Stimulated activated naive CD8-positive, alpha-beta T cell treated with anti-CD3 and anti-CD28 coated beads, Interleukin-15, Interleukin-2, amounts not matched to agents 100 ng/mL and 50 ng/mL, for 24 hours (primary cell): ENCODE measurements around the gene METTL9.
"Not testable (repeated sequence)": the region's sequence is repeated elsewhere in the genome, so short reads cannot be mapped to it uniquely, and the experiment has no call there.

Experiments
- H3K27ac Mint-ChIP-seq: one replicate; pipeline ENCODE4 v1.8.0; 2021; ENCODE audit warnings: mild to moderate bottlenecking, mixed read lengths
- H3K27me3 Mint-ChIP-seq: one replicate; pipeline ENCODE4 v1.8.0; 2021; ENCODE audit warnings: mixed read lengths
- H3K36me3 Mint-ChIP-seq: one replicate; pipeline ENCODE4 v1.8.0; 2021; ENCODE audit warnings: low read depth, mixed read lengths
- H3K4me1 Mint-ChIP-seq: one replicate; pipeline ENCODE4 v1.8.0; 2021; ENCODE audit warnings: low read depth, mixed read lengths
- H3K4me3 Mint-ChIP-seq: one replicate; pipeline ENCODE4 v1.8.0; 2021; ENCODE audit warnings: mild to moderate bottlenecking, mixed read lengths
- H3K9me3 Mint-ChIP-seq: one replicate; pipeline ENCODE4 v1.8.0; 2021; ENCODE audit warnings: mixed read lengths

METTL9 gene

DNA sequence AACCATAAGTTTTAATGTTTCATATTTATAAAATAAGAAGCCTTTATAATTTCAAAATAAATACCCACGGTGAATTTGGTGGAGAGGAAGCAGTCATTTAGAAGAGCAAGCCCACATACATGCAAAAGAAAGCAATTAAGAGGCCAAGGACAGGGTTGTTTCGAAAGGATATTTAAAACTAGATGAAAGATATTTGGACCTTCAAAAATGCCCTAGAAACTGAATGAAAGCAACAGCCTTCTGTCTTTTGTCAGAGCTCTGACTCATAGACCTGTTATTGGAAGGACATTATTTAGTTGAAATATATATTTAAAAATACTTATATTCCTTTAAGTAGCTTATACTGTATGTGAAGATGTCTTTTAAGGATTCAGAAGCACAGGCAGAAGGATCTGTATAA, 8.6 kb upstream of the METTL9 start:
- Mint-ChIP-seq H3K4me1 (no peaks in the 10 kb centered on the region), H3K9me3 (no peaks in the 10 kb centered on the region), H3K36me3 (no peaks in the 10 kb centered on the region), H3K4me3 (no peak overlapping the region), H3K27me3 (no peaks in the 10 kb centered on the region), H3K27ac (no peak overlapping the region)

DNA sequence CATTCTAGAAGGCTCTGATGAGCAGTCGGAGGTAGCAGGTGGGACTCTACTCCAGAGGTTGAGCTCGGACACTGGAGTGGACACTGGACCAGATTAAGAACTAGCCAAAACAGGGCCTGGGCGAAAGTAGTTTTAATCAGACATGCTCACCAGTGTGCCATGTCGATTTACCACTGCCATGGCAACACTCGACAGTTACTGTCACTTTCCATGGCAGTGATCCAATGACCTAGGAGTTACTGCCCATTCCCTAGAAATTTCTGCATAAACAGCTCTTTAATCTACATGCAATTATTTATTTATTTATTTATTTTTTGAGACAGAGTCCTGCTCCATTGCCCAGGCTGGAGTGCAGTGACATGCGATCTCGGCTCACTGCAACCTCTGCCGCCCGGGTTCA, 7.2 kb upstream of the METTL9 start:
- Mint-ChIP-seq H3K4me3 (no peak overlapping the region), H3K4me1 (peaks cover 5% of the 10 kb centered on the region), H3K36me3 (no peaks in the 10 kb centered on the region), H3K27ac (no peak overlapping the region), H3K27me3 (no peaks in the 10 kb centered on the region), H3K9me3 (no peaks in the 10 kb centered on the region)

- no peak overlapping the region for H3K4me3 Mint-ChIP-seq
- H3K27ac Mint-ChIP-seq, result no peak overlapping the region
- H3K9me3 Mint-ChIP-seq, result no peaks in the 10 kb centered on the region
- H3K36me3 Mint-ChIP-seq, result no peaks in the 10 kb centered on the region
- H3K27me3 Mint-ChIP-seq, result no peaks in the 10 kb centered on the region
- peaks cover 21% of the 10 kb centered on the region for H3K4me1 Mint-ChIP-seq
Observed at GRCh38 chr16:21593530-21594289, 5.7 kb upstream of the METTL9 start.

GRCh38 chr16:21597561-21598030, 1.8 kb upstream of the METTL9 start:
- H3K4me3 Mint-ChIP-seq, result peak overlapping the region; percentile 90
- no peaks in the 10 kb centered on the region for H3K27me3 Mint-ChIP-seq
- H3K27ac Mint-ChIP-seq, result peak overlapping the region; percentile 92
- H3K4me1 Mint-ChIP-seq, result peaks cover 44% of the 10 kb centered on the region
- no peaks in the 10 kb centered on the region for H3K9me3 Mint-ChIP-seq
- H3K36me3 Mint-ChIP-seq, result peaks cover 5% of the 10 kb centered on the region

DNA sequence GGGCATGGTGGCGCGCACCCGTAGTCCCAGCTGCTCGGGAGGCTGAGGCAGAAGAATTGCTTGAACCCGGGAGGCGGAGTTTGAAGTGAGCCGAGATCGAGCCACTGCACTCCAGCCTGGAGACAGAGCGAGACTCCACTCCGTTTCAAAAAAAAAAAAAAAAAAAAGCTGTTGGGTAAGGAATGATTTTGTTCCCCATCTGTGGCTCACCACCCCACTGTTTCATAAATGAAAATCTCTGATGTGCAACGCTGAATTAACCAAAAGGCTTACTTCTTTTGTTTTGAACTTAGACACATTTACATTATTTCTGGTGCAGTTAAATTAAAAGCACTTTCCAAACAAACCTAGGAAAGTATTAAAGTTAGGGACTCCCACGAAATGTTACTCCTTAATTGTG, 1.2 kb upstream of the METTL9 start:
- Mint-ChIP-seq H3K27ac (peak overlapping the region; percentile 92), H3K4me3 (peak overlapping the region; percentile 90), H3K27me3 (no peaks in the 10 kb centered on the region), H3K36me3 (peaks cover 5% of the 10 kb centered on the region), H3K9me3 (no peaks in the 10 kb centered on the region), H3K4me1 (peaks cover 51% of the 10 kb centered on the region)

DNA sequence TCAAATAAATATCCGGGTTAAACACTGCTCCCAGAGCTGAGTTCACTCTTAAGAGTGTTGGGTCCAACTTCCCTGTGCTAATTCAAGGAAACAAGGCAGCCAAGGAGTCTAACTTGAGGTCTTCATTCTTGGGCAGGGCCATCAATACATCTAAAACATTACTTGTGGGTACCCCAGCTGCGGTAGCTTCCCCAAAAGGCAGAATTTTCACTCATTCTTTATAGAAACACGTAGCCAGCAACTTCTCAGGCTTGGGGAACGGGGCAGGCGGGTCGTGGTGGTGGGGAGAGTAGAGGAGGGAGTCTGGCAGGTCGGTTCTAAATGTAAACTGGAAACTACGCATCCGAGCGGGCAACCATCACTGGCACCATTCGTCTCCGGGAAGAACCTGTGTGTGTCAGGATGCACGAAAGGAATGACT, 666 bp upstream of the METTL9 start:
- peak overlapping the region; percentile 90 for H3K4me3 Mint-ChIP-seq
- peak overlapping the region; percentile 92 for H3K27ac Mint-ChIP-seq
- no peaks in the 10 kb centered on the region for H3K9me3 Mint-ChIP-seq
- peaks cover 5% of the 10 kb centered on the region for H3K36me3 Mint-ChIP-seq
- peaks cover 56% of the 10 kb centered on the region for H3K4me1 Mint-ChIP-seq
- H3K27me3 Mint-ChIP-seq, result no peaks in the 10 kb centered on the region

- H3K4me3 Mint-ChIP-seq, result peak overlapping the region; percentile 93
- H3K4me1 Mint-ChIP-seq, result peaks cover 68% of the 10 kb centered on the region
- peaks cover 5% of the 10 kb centered on the region for H3K36me3 Mint-ChIP-seq
- no peaks in the 10 kb centered on the region for H3K9me3 Mint-ChIP-seq
- no peaks in the 10 kb centered on the region for H3K27me3 Mint-ChIP-seq
- peak overlapping the region; percentile 86 for H3K27ac Mint-ChIP-seq
Observed at GRCh38 chr16:21600031-21600773, 825 bp downstream of the METTL9 start.

DNA sequence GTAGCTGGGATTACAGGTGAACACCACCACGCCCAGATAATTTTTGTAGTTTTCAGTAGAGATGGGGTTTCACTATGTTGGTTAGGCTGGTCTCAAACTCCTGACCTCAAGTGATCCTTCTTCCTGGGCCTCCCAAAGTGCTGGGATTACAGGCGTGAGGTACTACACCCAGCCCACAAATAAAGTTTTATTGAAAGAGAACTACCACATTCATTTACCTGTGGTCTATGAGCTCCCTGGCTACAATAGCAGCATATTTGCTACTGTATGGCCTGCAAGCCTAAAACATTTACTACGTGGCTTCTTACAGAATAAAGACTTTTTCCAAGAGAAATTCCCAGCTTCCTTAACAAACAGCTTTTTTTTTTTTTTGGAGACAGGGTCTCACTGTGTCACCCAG, 3.4 kb downstream of the METTL9 start:
- H3K27me3 Mint-ChIP-seq, result no peaks in the 10 kb centered on the region
- H3K4me3 Mint-ChIP-seq, result no peak overlapping the region
- H3K36me3 Mint-ChIP-seq, result peaks cover 5% of the 10 kb centered on the region
- peaks cover 72% of the 10 kb centered on the region for H3K4me1 Mint-ChIP-seq
- no peak overlapping the region for H3K27ac Mint-ChIP-seq
- no peaks in the 10 kb centered on the region for H3K9me3 Mint-ChIP-seq

DNA sequence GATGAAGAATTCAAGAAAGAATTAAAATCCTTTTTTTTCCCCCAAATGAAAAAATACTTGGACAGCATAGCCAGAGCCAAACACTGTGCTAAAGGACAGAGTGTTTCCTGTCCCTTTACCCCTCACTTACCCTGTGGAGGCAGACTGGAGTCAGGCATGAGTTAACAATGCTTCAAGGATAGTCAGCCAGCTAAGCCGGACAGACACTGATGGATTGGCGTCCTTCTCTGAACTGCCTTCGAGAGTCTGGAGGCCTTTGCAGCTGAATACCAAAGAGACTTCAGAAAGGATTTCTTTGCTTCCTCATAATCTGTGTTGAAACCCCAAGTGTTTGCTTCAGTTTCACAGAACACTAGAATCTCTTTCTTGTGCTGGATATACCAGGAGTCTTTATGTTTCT, 4.6 kb downstream of the METTL9 start:
- Mint-ChIP-seq H3K27me3 (no peaks in the 10 kb centered on the region), H3K4me3 (no peak overlapping the region), H3K4me1 (peaks cover 73% of the 10 kb centered on the region), H3K9me3 (no peaks in the 10 kb centered on the region), H3K27ac (peak overlapping the region; percentile 39), H3K36me3 (peaks cover 5% of the 10 kb centered on the region)

GRCh38 chr16:21605848-21606247, 6.5 kb downstream of the METTL9 start:
- not testable (repeated sequence) for H3K36me3 Mint-ChIP-seq, H3K27me3 Mint-ChIP-seq, H3K27ac Mint-ChIP-seq, H3K9me3 Mint-ChIP-seq, H3K4me3 Mint-ChIP-seq
- peaks cover 86% of the 10 kb centered on the region for H3K4me1 Mint-ChIP-seq

DNA sequence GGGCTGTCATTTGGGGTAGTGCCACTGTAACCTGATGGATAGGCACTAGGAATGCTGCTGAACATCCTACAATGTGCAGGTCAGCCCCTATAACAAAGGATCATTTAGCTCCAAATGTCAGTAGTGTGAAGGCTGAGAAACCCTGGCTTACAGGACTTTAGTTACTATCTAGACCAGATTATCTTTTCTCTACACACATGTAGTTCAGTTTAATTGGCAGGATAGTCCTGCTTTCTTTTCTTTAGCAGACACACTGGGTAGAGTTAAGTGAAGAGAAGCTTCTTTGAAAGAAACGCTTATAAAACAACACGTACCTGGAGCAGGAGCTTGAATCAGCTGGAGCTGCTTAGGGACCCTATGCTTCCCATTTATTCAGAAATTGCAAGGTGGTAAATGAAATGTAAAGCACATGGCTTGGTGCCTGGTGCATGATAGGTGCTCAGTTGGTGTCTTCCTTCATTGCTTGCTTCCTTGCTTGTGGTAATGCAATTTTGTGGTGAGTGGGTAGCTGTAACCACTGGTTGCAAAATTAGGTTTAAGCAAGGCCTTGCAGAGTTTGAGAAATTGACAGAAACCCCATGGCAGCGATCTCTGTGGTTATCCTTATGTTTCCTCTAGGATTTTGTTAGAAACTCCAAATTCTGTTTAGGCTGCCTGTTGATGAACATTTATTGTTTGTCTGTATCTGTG, 9.4 kb downstream of the METTL9 start:
- Mint-ChIP-seq H3K27ac (no peak overlapping the region), H3K4me3 (peak overlapping the region; percentile 2), H3K9me3 (no peaks in the 10 kb centered on the region), H3K36me3 (peaks cover 9% of the 10 kb centered on the region), H3K4me1 (peaks cover 78% of the 10 kb centered on the region), H3K27me3 (no peaks in the 10 kb centered on the region)

DNA sequence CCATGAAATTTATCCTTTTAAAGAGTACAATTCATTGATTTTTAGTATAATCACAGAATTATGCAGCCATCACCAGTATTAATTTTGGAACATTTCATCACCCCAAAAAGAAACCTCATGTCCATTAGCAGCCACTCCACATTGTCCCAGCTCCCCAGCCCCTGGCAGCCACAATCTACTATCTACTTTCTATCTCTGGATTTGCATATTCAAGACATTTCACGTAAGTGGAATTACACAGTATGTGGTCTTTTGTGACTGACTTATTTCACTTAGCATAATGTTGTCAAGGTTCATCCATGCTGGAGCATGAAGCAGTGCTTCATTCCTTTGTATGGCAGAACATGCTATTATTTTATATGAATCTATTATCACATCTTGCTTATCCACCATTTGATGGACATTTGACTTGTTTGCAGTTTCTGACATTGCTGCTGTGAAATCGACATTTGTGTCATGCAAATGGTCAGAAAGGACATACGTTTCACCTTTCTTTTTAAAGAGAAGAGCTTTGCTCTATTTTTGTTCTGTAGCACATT, 10.7 kb downstream of the METTL9 start:
- Mint-ChIP-seq H3K9me3 (no peaks in the 10 kb centered on the region), H3K4me1 (peaks cover 76% of the 10 kb centered on the region), H3K4me3 (no peak overlapping the region), H3K27ac (no peak overlapping the region), H3K36me3 (peaks cover 10% of the 10 kb centered on the region), H3K27me3 (no peaks in the 10 kb centered on the region)

DNA sequence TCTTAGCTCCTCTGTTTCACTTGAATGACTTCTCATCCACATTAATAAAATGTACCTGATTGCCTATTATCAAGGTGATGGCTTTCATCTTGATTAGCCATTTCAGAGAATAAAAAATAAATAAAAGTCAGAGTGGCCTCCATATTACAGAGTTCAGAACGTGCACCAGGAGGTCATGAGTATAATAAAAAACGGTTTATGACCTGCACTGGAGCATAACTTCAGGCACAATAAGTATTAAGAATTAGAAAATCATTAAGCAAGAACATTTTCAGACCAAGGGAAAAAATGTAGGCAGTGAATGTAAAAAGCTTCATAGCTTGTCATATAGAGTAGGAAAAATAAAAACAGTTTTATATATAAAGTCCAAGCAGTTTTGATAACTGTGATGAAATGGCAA, 11.4 kb downstream of the METTL9 start:
- no peak overlapping the region for H3K27ac Mint-ChIP-seq
- peaks cover 77% of the 10 kb centered on the region for H3K4me1 Mint-ChIP-seq
- no peaks in the 10 kb centered on the region for H3K9me3 Mint-ChIP-seq
- H3K27me3 Mint-ChIP-seq, result no peaks in the 10 kb centered on the region
- peaks cover 10% of the 10 kb centered on the region for H3K36me3 Mint-ChIP-seq
- no peak overlapping the region for H3K4me3 Mint-ChIP-seq

- no peaks in the 10 kb centered on the region for H3K9me3 Mint-ChIP-seq
- H3K27me3 Mint-ChIP-seq, result no peaks in the 10 kb centered on the region
- H3K4me3 Mint-ChIP-seq, result no peak overlapping the region
- peaks cover 10% of the 10 kb centered on the region for H3K36me3 Mint-ChIP-seq
- peaks cover 78% of the 10 kb centered on the region for H3K4me1 Mint-ChIP-seq
- no peak overlapping the region for H3K27ac Mint-ChIP-seq
Observed at GRCh38 chr16:21611198-21611555, 11.8 kb downstream of the METTL9 start.
